Keratinocyte (primary cell): ENCODE measurements around the gene IL1B.

ENCODE experiments used
- EZH2 ChIP-seq: IDR thresholded peaks from one replicate; pipeline ENCODE4 v1.6.1; 2012; ENCODE audit warnings: inconsistent platforms, mild to moderate bottlenecking, low read length, moderate library complexity
- TF ChIP-seq, protein P1 (sequence below), 3 experiments: IDR thresholded peaks in 1 of 3; conservative IDR thresholded peaks in 1 of 3; optimal IDR thresholded peaks in 1 of 3; 2 replicates in 2 of 3; 3 replicates in 1 of 3; pipeline versions ENCODE3 to v1.5.1; 2011; ENCODE audit warnings: low read length in 3 of 3, mild to moderate bottlenecking in 3 of 3, moderate library complexity in 2 of 3, control low read depth in 1 of 3, inconsistent platforms in 1 of 3; ENCODE audit not compliant: insufficient read depth in 2 of 3; ENCODE audit errors: extremely low read depth in 1 of 3

DNA sequence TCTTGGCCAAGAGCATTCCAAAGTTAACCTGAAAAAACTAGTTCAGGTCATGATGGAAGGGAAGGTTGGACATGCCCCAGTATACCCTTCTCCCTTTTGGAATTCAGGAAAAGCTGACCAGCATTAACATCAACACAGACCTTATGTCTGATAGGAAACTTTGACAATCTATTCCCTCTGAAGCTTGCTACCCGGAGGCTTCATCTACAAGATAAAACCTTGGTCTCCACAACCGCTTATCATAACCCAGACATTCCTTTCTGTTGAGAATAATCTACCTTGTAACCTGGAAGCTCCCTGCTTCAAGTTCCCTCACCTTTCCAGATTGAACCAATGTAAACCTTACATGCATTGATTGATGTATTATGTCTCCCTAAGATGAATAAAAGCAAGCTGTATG, 49.7 kb upstream of the IL1B start:
- TF ChIP-seq, protein P1, sequence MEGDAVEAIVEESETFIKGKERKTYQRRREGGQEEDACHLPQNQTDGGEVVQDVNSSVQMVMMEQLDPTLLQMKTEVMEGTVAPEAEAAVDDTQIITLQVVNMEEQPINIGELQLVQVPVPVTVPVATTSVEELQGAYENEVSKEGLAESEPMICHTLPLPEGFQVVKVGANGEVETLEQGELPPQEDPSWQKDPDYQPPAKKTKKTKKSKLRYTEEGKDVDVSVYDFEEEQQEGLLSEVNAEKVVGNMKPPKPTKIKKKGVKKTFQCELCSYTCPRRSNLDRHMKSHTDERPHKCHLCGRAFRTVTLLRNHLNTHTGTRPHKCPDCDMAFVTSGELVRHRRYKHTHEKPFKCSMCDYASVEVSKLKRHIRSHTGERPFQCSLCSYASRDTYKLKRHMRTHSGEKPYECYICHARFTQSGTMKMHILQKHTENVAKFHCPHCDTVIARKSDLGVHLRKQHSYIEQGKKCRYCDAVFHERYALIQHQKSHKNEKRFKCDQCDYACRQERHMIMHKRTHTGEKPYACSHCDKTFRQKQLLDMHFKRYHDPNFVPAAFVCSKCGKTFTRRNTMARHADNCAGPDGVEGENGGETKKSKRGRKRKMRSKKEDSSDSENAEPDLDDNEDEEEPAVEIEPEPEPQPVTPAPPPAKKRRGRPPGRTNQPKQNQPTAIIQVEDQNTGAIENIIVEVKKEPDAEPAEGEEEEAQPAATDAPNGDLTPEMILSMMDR (optimal IDR thresholded peaks at IDR 0.05 in 1 of 3, IDR thresholded peaks at IDR 0.05 in 1 of 3, conservative IDR thresholded peaks at IDR 0.05 in 1 of 3; ENCODE audit: extremely low read depth in 1 of 3, insufficient read depth in 2 of 3, low read length in 3 of 3): no peak
- TF ChIP-seq EZH2: no peak
